Liver (tissue), 9 donors: ENCODE measurements around the gene C9orf153. TPM values are rescaled to one million over a fixed set of nuclear protein-coding genes. Genes with fewer than 3 reads are reported as not detected.

ENCODE experiments used
- DNase-seq: peaks from one replicate; pipeline ENCODE4 v3.0.0-alpha.2; 2017; ENCODE audit warnings: low spot score
- H3K27ac ChIP-seq, 2 donors: one replicate each; pipeline ENCODE4 v1.7.0; 2013; ENCODE audit warnings: inconsistent platforms in 2 of 2, low read length in 2 of 2, control low read depth in 1 of 2, low read depth in 1 of 2, mild to moderate bottlenecking in 1 of 2
- H3K27me3 ChIP-seq, 4 donors: one replicate each; pipeline versions ENCODE4 v1.6.1 to v1.7.0; 2013; ENCODE audit warnings: low read length in 3 of 4, inconsistent platforms in 1 of 4, mild to moderate bottlenecking in 1 of 4, moderate library complexity in 1 of 4; ENCODE audit not compliant: control insufficient read depth in 4 of 4, insufficient read depth in 4 of 4
- H3K36me3 ChIP-seq, 4 donors: one replicate each; pipeline versions ENCODE4 v1.6.1 to v1.7.0; 2013; ENCODE audit warnings: low read length in 3 of 4, mild to moderate bottlenecking in 3 of 4, low read depth in 1 of 4, moderate library complexity in 1 of 4; ENCODE audit not compliant: control insufficient read depth in 4 of 4, insufficient read depth in 3 of 4
- H3K4me1 ChIP-seq, 4 donors: one replicate each; pipeline versions ENCODE4 v1.6.1 to v1.7.0; 2013; ENCODE audit warnings: low read length in 3 of 4, mild to moderate bottlenecking in 3 of 4, moderate library complexity in 1 of 4; ENCODE audit not compliant: control insufficient read depth in 4 of 4, insufficient read depth in 4 of 4
- H3K4me3 ChIP-seq, 3 donors: one replicate each; pipeline versions ENCODE4 v1.6.1 to v1.7.0; 2013; ENCODE audit warnings: low read length in 3 of 3, control low read depth in 1 of 3, low read depth in 1 of 3, mild to moderate bottlenecking in 1 of 3
- H3K9ac ChIP-seq, 2 donors: one replicate each; pipeline ENCODE4 v1.7.0; 2013; ENCODE audit warnings: low read length in 2 of 2, mild to moderate bottlenecking in 2 of 2, moderate library complexity in 2 of 2, control low read depth in 1 of 2, low read depth in 1 of 2
- H3K9me3 ChIP-seq, 4 donors: one replicate each; pipeline versions ENCODE4 v1.6.1 to v1.7.0; 2013; ENCODE audit warnings: low read length in 3 of 4; ENCODE audit not compliant: control insufficient read depth in 4 of 4
- ATF3 ChIP-seq: IDR thresholded peaks from 2 replicates; pipeline ENCODE4 v1.6.1; 2016; ENCODE audit warnings: antibody characterized with exemption
- CTCF ChIP-seq: fragments of 150-350 bp; IDR thresholded peaks from 2 replicates; pipeline ENCODE4 v1.5.1; 2017; ENCODE audit warnings: improper control_type of control experiment, low read depth, low read length; ENCODE audit not compliant: missing input control
- EGR1 ChIP-seq, 2 donors: IDR thresholded peaks; 2 replicates each; pipeline ENCODE4 v1.6.1; 2016 to 2018; ENCODE audit warnings: antibody characterized with exemption in 2 of 2, low read depth in 2 of 2
- FOXA1 ChIP-seq: IDR thresholded peaks from 2 replicates; pipeline ENCODE4 v1.6.1; 2016; ENCODE audit warnings: antibody characterized with exemption
- FOXA2 ChIP-seq: IDR thresholded peaks from 2 replicates; pipeline ENCODE4 v1.6.1; 2016; ENCODE audit warnings: antibody characterized with exemption
- HNF4A ChIP-seq, 2 donors: conservative IDR thresholded peaks; 2 replicates each; pipeline ENCODE4 v1.6.1; 2016; ENCODE audit warnings: antibody characterized with exemption in 2 of 2, mild to moderate bottlenecking in 2 of 2
- HNF4G ChIP-seq: IDR thresholded peaks from 2 replicates; pipeline ENCODE4 v1.6.1; 2016; ENCODE audit warnings: antibody characterized with exemption
- JUND ChIP-seq, 2 donors: IDR thresholded peaks; 2 replicates each; pipeline ENCODE4 v1.6.1; 2016; ENCODE audit warnings: antibody characterized with exemption in 2 of 2
- NR2F2 ChIP-seq: IDR thresholded peaks from 2 replicates; pipeline ENCODE4 v1.6.1; 2016; ENCODE audit warnings: antibody characterized with exemption
- RAD21 ChIP-seq, 2 donors: IDR thresholded peaks; 2 replicates each; pipeline ENCODE4 v1.6.1; 2016; ENCODE audit warnings: antibody characterized with exemption in 2 of 2, mild to moderate bottlenecking in 2 of 2
- RXRA ChIP-seq, 2 donors: IDR thresholded peaks; 2 replicates each; pipeline ENCODE4 v1.6.1; 2017 to 2018; ENCODE audit warnings: antibody characterized with exemption in 2 of 2, mild to moderate bottlenecking in 1 of 2
- SP1 ChIP-seq: IDR thresholded peaks from 2 replicates; pipeline ENCODE4 v1.6.1; 2018; ENCODE audit warnings: antibody characterized with exemption, mild to moderate bottlenecking
- TAF1 ChIP-seq: conservative IDR thresholded peaks from 2 replicates; pipeline ENCODE4 v1.6.1; 2016; ENCODE audit warnings: antibody characterized with exemption, mild to moderate bottlenecking
- YY1 ChIP-seq: IDR thresholded peaks from 2 replicates; pipeline ENCODE4 v1.6.1; 2016; ENCODE audit warnings: antibody characterized with exemption, mild to moderate bottlenecking
- ZBTB33 ChIP-seq: IDR thresholded peaks from 2 replicates; pipeline ENCODE4 v1.6.1; 2016; ENCODE audit warnings: antibody characterized with exemption
- WGBS: extraction: QIAGEN DNeasy Blood & Tissue Kit; methylation state at CpG from one replicate; pipeline ENCODE4 v1.1.7; 2013; 5-methylcytosine and 5-hydroxymethylcytosine counted together
- polyA plus RNA-seq, 2 donors: library from polyadenylated mRNA; stranded (reverse) in 1 of 2; unstranded in 1 of 2; fragments of 200-250 nt in 1 of 2; fragments of >200 nt in 1 of 2; fragmentation: Nextera tagmentation in 1 of 2; extraction: Ambion mirVana in 1 of 2; gene quantifications; one replicate each; pipeline versions ENCODE4 v1.2.1 to v1.2.3, GENCODE V29; 2013 to 2015
- total RNA-seq, 2 donors: library from RNA; depleted of rRNA; stranded (reverse); fragments of >200 nt; gene quantifications; one replicate each; pipeline ENCODE4 v1.2.3, GENCODE V29; 2014
- TF ChIP-seq, protein P1 (sequence below): IDR thresholded peaks from 2 replicates; pipeline ENCODE4 v1.6.1; 2016; ENCODE audit warnings: antibody characterized with exemption, mild to moderate bottlenecking
- TF ChIP-seq, protein P2 (sequence below): IDR thresholded peaks from 2 replicates; pipeline ENCODE4 v1.6.1; 2016; ENCODE audit warnings: antibody characterized with exemption
- donor health status: healthy.
- donor health status: healthy.
- donor health status: healthy.
- donor health status: healthy.
- donor health status: healthy.

Gene C9orf153
- total and polyA plus RNA-seq, 4 donors = 0.07 to 0.67 (median 0.34) TPM

GRCh38 chr9:86250123-86250522 is 9.3 kb downstream of the C9orf153 start:
- H3K9me3 ChIP-seq = no peaks in the 10 kb centered on the region
- H3K27ac ChIP-seq = no peak overlapping the region
- H3K4me3 ChIP-seq = no peak overlapping the region
- DNase-seq = no peak
- H3K9ac ChIP-seq = no peak overlapping the region
- no peaks in the 10 kb centered on the region for H3K36me3 ChIP-seq
- no peaks in the 10 kb centered on the region for H3K27me3 ChIP-seq
- TF ChIP-seq NR2F2 = no peak
- no peak for TF ChIP-seq SP1
- TF ChIP-seq, protein P1, sequence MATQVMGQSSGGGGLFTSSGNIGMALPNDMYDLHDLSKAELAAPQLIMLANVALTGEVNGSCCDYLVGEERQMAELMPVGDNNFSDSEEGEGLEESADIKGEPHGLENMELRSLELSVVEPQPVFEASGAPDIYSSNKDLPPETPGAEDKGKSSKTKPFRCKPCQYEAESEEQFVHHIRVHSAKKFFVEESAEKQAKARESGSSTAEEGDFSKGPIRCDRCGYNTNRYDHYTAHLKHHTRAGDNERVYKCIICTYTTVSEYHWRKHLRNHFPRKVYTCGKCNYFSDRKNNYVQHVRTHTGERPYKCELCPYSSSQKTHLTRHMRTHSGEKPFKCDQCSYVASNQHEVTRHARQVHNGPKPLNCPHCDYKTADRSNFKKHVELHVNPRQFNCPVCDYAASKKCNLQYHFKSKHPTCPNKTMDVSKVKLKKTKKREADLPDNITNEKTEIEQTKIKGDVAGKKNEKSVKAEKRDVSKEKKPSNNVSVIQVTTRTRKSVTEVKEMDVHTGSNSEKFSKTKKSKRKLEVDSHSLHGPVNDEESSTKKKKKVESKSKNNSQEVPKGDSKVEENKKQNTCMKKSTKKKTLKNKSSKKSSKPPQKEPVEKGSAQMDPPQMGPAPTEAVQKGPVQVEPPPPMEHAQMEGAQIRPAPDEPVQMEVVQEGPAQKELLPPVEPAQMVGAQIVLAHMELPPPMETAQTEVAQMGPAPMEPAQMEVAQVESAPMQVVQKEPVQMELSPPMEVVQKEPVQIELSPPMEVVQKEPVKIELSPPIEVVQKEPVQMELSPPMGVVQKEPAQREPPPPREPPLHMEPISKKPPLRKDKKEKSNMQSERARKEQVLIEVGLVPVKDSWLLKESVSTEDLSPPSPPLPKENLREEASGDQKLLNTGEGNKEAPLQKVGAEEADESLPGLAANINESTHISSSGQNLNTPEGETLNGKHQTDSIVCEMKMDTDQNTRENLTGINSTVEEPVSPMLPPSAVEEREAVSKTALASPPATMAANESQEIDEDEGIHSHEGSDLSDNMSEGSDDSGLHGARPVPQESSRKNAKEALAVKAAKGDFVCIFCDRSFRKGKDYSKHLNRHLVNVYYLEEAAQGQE = no peak
- TF ChIP-seq HNF4A (conservative IDR thresholded peaks at IDR 0.05) = no peak
- TF ChIP-seq FOXA1 = no peak
- TF ChIP-seq RXRA (IDR thresholded peaks at IDR 0.05) = no peak
- no peak for TF ChIP-seq HNF4G
- no peak for TF ChIP-seq ZBTB33
- no peak for TF ChIP-seq TAF1
- no peak for TF ChIP-seq JUND (IDR thresholded peaks at IDR 0.05)
- TF ChIP-seq RAD21 (IDR thresholded peaks at IDR 0.05) = no peak
- no peak for TF ChIP-seq FOXA2
- no peak for TF ChIP-seq YY1
- TF ChIP-seq ATF3 = no peak
- TF ChIP-seq, protein P2, sequence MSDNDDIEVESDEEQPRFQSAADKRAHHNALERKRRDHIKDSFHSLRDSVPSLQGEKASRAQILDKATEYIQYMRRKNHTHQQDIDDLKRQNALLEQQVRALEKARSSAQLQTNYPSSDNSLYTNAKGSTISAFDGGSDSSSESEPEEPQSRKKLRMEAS = no peak
- TF ChIP-seq EGR1 (IDR thresholded peaks at IDR 0.05; ENCODE audit: low read depth in 2 of 2) = no peak
- H3K4me1 ChIP-seq = peaks cover 0 to 2% (median 0%) of the 10 kb centered on the region in 4 donors

DNA sequence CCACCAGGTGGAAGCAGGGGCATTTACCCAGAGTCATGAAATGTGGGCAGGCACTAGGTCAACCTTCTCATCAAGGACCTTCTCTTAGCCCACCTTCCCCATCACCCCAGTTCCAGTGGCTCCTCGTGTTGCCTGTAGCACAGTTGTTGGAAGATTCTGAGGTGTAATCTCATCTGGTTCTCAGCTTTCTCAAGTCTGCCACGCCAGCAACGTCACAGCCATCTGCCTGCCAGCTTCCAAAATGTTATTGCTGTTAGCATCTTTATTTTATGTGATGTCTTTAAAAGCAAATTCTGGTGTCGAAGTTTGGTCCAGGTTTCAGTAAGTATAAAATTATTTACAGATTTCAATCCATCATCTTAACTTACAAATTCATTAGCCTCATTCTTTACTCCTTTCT is 10.7 kb downstream of the C9orf153 start:
- H3K27ac ChIP-seq = no peak overlapping the region
- no peaks in the 10 kb centered on the region for H3K9me3 ChIP-seq
- no peak for TF ChIP-seq HNF4A (conservative IDR thresholded peaks at IDR 0.05)
- no peak for TF ChIP-seq SP1
- TF ChIP-seq CTCF = no peak
- TF ChIP-seq ZBTB33 = no peak
- TF ChIP-seq, protein P2 = no peak
- TF ChIP-seq RXRA (IDR thresholded peaks at IDR 0.05) = no peak
- TF ChIP-seq TAF1 = no peak
- no peak for TF ChIP-seq FOXA1
- H3K4me1 ChIP-seq = peaks cover 0 to 2% (median 0%) of the 10 kb centered on the region in 4 donors
- no peaks in the 10 kb centered on the region for H3K27me3 ChIP-seq
- 90% methylated on average over 4 of the region's 4 CpGs for WGBS
- DNase-seq = no peak
- H3K36me3 ChIP-seq = no peaks in the 10 kb centered on the region
- H3K4me3 ChIP-seq = no peak overlapping the region
- H3K9ac ChIP-seq = no peak overlapping the region
